H1 (cell line): Measurements from ENCODE around the gene BOLA3. TPM values are rescaled to one million over a fixed set of nuclear protein-coding genes. Genes with fewer than 3 reads are reported as not detected.

ENCODE experiments used
- CTCF ChIA-PET: fragments of 300-600 bp; sonication (Branson Sonifier 250); formaldehyde crosslinking; loops from one replicate; lab custom pipeline; 2021; ENCODE audit not compliant: partially characterized antibody; lab: Charles Lee
- POLR2A ChIA-PET: fragments of 300-600 bp; sonication (Branson Sonifier 250); formaldehyde crosslinking; loops from one replicate; lab custom pipeline; 2021; ENCODE audit warnings: inconsistent platforms; ENCODE audit not compliant: partially characterized antibody; lab: Charles Lee
- DNase-seq, 2 experiments: peaks; one replicate each; pipeline versions ENCODE4 v3.0.0 to v3.0.0-alpha.2; 2010 to 2022; ENCODE audit warnings: low spot score in 2 of 2, low read depth in 1 of 2, mixed read lengths in 1 of 2
- FAIRE-seq: peaks from 2 replicates; lab custom pipeline; 2011; peaks lifted over from hg19 to GRCh38; lab: Jason Lieb, UNC
- H2AFZ ChIP-seq: 2 replicates; pipeline ENCODE4 v1.8.1; 2012; ENCODE audit warnings: low read length, inconsistent platforms
- H2AK5ac ChIP-seq: 2 replicates; pipeline ENCODE4 v1.6.1; 2013; ENCODE audit warnings: low read depth, low read length
- H2BK120ac ChIP-seq: replicated peaks from 2 replicates; pipeline ENCODE3; 2013; ENCODE audit warnings: low read depth, low read length, inconsistent platforms
- H2BK12ac ChIP-seq: 2 replicates; pipeline ENCODE4 v1.6.1; 2013; ENCODE audit warnings: low read depth, low read length
- H2BK15ac ChIP-seq: 2 replicates; pipeline ENCODE4 v1.6.1; 2013; ENCODE audit warnings: low read length
- H2BK20ac ChIP-seq: 2 replicates; pipeline ENCODE4 v1.6.1; 2013; ENCODE audit warnings: low read length
- H2BK5ac ChIP-seq: 2 replicates; pipeline ENCODE4 v1.6.1; 2013; ENCODE audit warnings: low read depth, low read length
- H3K14ac ChIP-seq: 2 replicates; pipeline ENCODE4 v1.6.1; 2013; ENCODE audit warnings: inconsistent platforms; ENCODE audit not compliant: insufficient read length
- H3K18ac ChIP-seq: 2 replicates; pipeline ENCODE4 v1.6.1; 2013; ENCODE audit warnings: low read length; ENCODE audit errors: extremely low read depth
- H3K23ac ChIP-seq: 2 replicates; pipeline ENCODE4 v1.6.1; 2013; ENCODE audit warnings: inconsistent platforms; ENCODE audit not compliant: insufficient read length
- H3K23me2 ChIP-seq: 2 replicates; pipeline ENCODE4 v1.6.1; 2013; ENCODE audit warnings: low read depth, low read length
- H3K27ac ChIP-seq: 2 replicates; pipeline ENCODE4 v1.6.1; 2011; ENCODE audit warnings: low read depth, low read length, inconsistent platforms
- H3K27me3 ChIP-seq, 4 experiments: replicated peaks in 1 of 4; 1 replicate in 1 of 4; 2 replicates in 3 of 4; pipeline versions ENCODE4 v1.6.1 to v1.8.1; 2011 to 2013; ENCODE audit warnings: low read length in 3 of 4, mild to moderate bottlenecking in 3 of 4, inconsistent platforms in 2 of 4, mixed read lengths in 2 of 4, moderate library complexity in 1 of 4; ENCODE audit not compliant: control insufficient read depth in 3 of 4, insufficient read depth in 3 of 4; ENCODE audit errors: extremely low read depth in 1 of 4
- H3K36me3 ChIP-seq, 4 experiments: 2 replicates each; pipeline versions ENCODE4 v1.6.1 to v1.8.1; 2011 to 2013; ENCODE audit warnings: mild to moderate bottlenecking in 4 of 4, low read length in 3 of 4, moderate library complexity in 2 of 4, control low read depth in 1 of 4, inconsistent platforms in 1 of 4; ENCODE audit not compliant: insufficient read depth in 4 of 4, control insufficient read depth in 2 of 4
- H3K4ac ChIP-seq: replicated peaks from 2 replicates; pipeline ENCODE3; 2013; ENCODE audit warnings: low read length, low read depth, mixed read lengths, inconsistent platforms; ENCODE audit not compliant: insufficient read length
- H3K4me1 ChIP-seq, 4 experiments: replicated peaks in 1 of 4; 1 replicate in 1 of 4; 2 replicates in 3 of 4; pipeline versions ENCODE4 v1.6.1 to v1.8.1; 2011 to 2013; ENCODE audit warnings: low read length in 3 of 4, inconsistent platforms in 2 of 4, mixed read lengths in 1 of 4; ENCODE audit not compliant: insufficient read depth in 4 of 4, control insufficient read depth in 3 of 4
- H3K4me2 ChIP-seq, 2 experiments: 2 replicates each; pipeline versions ENCODE4 v1.6.1 to v1.8.1; 2011 to 2013; ENCODE audit warnings: low read depth in 2 of 2, low read length in 2 of 2, control low read depth in 1 of 2, inconsistent platforms in 1 of 2, mild to moderate bottlenecking in 1 of 2; ENCODE audit not compliant: insufficient read depth in 1 of 2
- H3K4me3 ChIP-seq, 4 experiments: fragments of 200-600, 300-600 bp in 1 of 4; sonication (generic), shearing (Covaris generic), sonication (Bioruptor Twin) in 1 of 4; 2 replicates each; pipeline versions ENCODE4 v1.5.1 to v1.8.1; 2011 to 2016; ENCODE audit warnings: low read length in 4 of 4, low read depth in 3 of 4, control low read depth in 2 of 4, inconsistent platforms in 2 of 4, mild to moderate bottlenecking in 2 of 4, mixed read lengths in 1 of 4, moderate library complexity in 1 of 4; ENCODE audit not compliant: insufficient read depth in 2 of 4; ENCODE audit errors: extremely low read depth in 1 of 4
- H3K56ac ChIP-seq: replicated peaks from 2 replicates; pipeline ENCODE3; 2013; ENCODE audit warnings: low read depth, mild to moderate bottlenecking, mixed read lengths, low read length, inconsistent platforms; ENCODE audit not compliant: insufficient read length
- H3K79me1 ChIP-seq: 2 replicates; pipeline ENCODE4 v1.6.1; 2013; ENCODE audit warnings: low read depth, low read length, control low read depth
- H3K79me2 ChIP-seq, 2 experiments: 2 replicates each; pipeline versions ENCODE4 v1.6.1 to v1.8.1; 2012 to 2013; ENCODE audit warnings: low read length in 2 of 2, mild to moderate bottlenecking in 2 of 2, inconsistent platforms in 1 of 2; ENCODE audit not compliant: insufficient read depth in 2 of 2, control insufficient read depth in 1 of 2
- H3K9ac ChIP-seq, 4 experiments: replicated peaks in 1 of 4; 1 replicate in 1 of 4; 2 replicates in 3 of 4; pipeline versions ENCODE4 v1.6.1 to v1.8.1; 2011 to 2013; ENCODE audit warnings: low read depth in 3 of 4, low read length in 3 of 4, control low read depth in 2 of 4, mild to moderate bottlenecking in 2 of 4, moderate library complexity in 2 of 4, inconsistent platforms in 1 of 4; ENCODE audit errors: extremely low read depth in 1 of 4
- H3K9me3 ChIP-seq, 2 experiments: 2 replicates each; pipeline versions ENCODE4 v1.6.1 to v1.8.1; 2012 to 2013; ENCODE audit warnings: mild to moderate bottlenecking in 2 of 2, moderate library complexity in 2 of 2, control low read depth in 1 of 2, inconsistent platforms in 1 of 2, low read depth in 1 of 2, low read length in 1 of 2, mixed read lengths in 1 of 2; ENCODE audit not compliant: insufficient read depth in 2 of 2
- H4K20me1 ChIP-seq, 2 experiments: replicated peaks in 1 of 2; 2 replicates each; pipeline versions ENCODE3 to v1.8.1; 2011 to 2013; ENCODE audit warnings: inconsistent platforms in 2 of 2, low read length in 2 of 2, mild to moderate bottlenecking in 1 of 2; ENCODE audit not compliant: insufficient read depth in 2 of 2, control insufficient read depth in 1 of 2
- H4K5ac ChIP-seq: 2 replicates; pipeline ENCODE4 v1.6.1; 2013; ENCODE audit warnings: low read length, low read depth, mixed read lengths, inconsistent platforms; ENCODE audit not compliant: insufficient read length
- H4K8ac ChIP-seq: 2 replicates; pipeline ENCODE4 v1.8.0; 2013; ENCODE audit warnings: mild to moderate bottlenecking, moderate library complexity, low read length, inconsistent platforms; ENCODE audit not compliant: insufficient read depth; ENCODE audit errors: extremely low read depth
- H4K91ac ChIP-seq: replicated peaks from 2 replicates; pipeline ENCODE3; 2013; ENCODE audit warnings: low read length, mixed read lengths, inconsistent platforms; ENCODE audit not compliant: insufficient read length
- CBX5 ChIP-seq: fragments of 300-800, 300-1000 bp; sonication (generic); IDR thresholded peaks from 2 replicates; pipeline ENCODE4 v1.7.1; 2016; ENCODE audit warnings: antibody characterized with exemption, low read length, low read depth
- EZH2 ChIP-seq: fragments of 200-600 bp; sonication (generic); IDR thresholded peaks from 2 replicates; pipeline ENCODE4 v1.7.1; 2012; ENCODE audit warnings: low read depth, mild to moderate bottlenecking, moderate library complexity, low read length, inconsistent platforms; ENCODE audit not compliant: severe bottlenecking
- FOSL1 ChIP-seq: IDR thresholded peaks from 2 replicates; pipeline ENCODE4 v1.6.1; 2011; ENCODE audit warnings: mild to moderate bottlenecking, low read depth, low read length, moderate library complexity; ENCODE audit not compliant: insufficient read depth
- GTF2F1 ChIP-seq: IDR thresholded peaks from 2 replicates; pipeline ENCODE4 v1.6.1; 2012; ENCODE audit warnings: low read depth, low read length, improper control_type of control experiment, borderline replicate concordance
- KDM4A ChIP-seq: IDR thresholded peaks from one replicate; pipeline ENCODE4 v1.7.1; 2012; ENCODE audit warnings: low read depth, mild to moderate bottlenecking, moderate library complexity, low read length, inconsistent platforms; ENCODE audit not compliant: severe bottlenecking
- MAFK ChIP-seq: IDR thresholded peaks from 2 replicates; pipeline ENCODE4 v1.6.1; 2012; ENCODE audit warnings: low read depth, mild to moderate bottlenecking, improper control_type of control experiment, low read length
- POLR2A ChIP-seq, 2 experiments: IDR thresholded peaks; 1 replicate in 1 of 2; 2 replicates in 1 of 2; pipeline ENCODE4 v1.6.1; 2011; ENCODE audit warnings: low read depth in 2 of 2, low read length in 2 of 2, mild to moderate bottlenecking in 2 of 2; ENCODE audit errors: control extremely low read depth in 1 of 2
- POLR2AphosphoS5 ChIP-seq: IDR thresholded peaks from 2 replicates; pipeline ENCODE4 v1.6.1; 2011; ENCODE audit warnings: low read depth, low read length
- SIN3A ChIP-seq, 2 experiments: IDR thresholded peaks in 1 of 2; conservative IDR thresholded peaks in 1 of 2; 2 replicates each; pipeline ENCODE4 v1.6.1; 2011 to 2012; ENCODE audit warnings: low read length in 2 of 2, improper control_type of control experiment in 1 of 2, low read depth in 1 of 2, mild to moderate bottlenecking in 1 of 2
- SIX5 ChIP-seq: IDR thresholded peaks from 2 replicates; pipeline ENCODE4 v1.6.1; 2011; ENCODE audit warnings: mild to moderate bottlenecking, low read depth, low read length
- SP4 ChIP-seq: IDR thresholded peaks from 2 replicates; pipeline ENCODE4 v1.6.1; 2012; ENCODE audit warnings: low read length, inconsistent platforms
- SRF ChIP-seq: IDR thresholded peaks from 2 replicates; pipeline ENCODE4 v1.6.1; 2011; ENCODE audit warnings: mild to moderate bottlenecking, low read depth, low read length, moderate library complexity
- TAF1 ChIP-seq: IDR thresholded peaks from 2 replicates; pipeline ENCODE4 v1.6.1; 2011; ENCODE audit warnings: mild to moderate bottlenecking, low read depth, low read length
- TAF7 ChIP-seq: optimal IDR thresholded peaks from 2 replicates; pipeline ENCODE3; 2011; ENCODE audit warnings: low read depth, mild to moderate bottlenecking, inconsistent platforms, low read length, moderate library complexity, borderline replicate concordance
- TEAD4 ChIP-seq: IDR thresholded peaks from 2 replicates; pipeline ENCODE4 v1.6.1; 2012; ENCODE audit warnings: low read depth, low read length, inconsistent platforms, mixed read lengths
- WGBS, 2 experiments: shearing (Covaris generic) in 1 of 2; methylation state at CpG; one replicate each; pipeline versions ENCODE4 v1.1.6 to v1.1.7; 2013 to 2015; ENCODE audit warnings: low lambda C conversion rate in 2 of 2, mixed read lengths in 2 of 2, inconsistent platforms in 1 of 2, low coverage in 1 of 2, missing lambda C conversion rate in 1 of 2; ENCODE audit not compliant: insufficient replicate concordance in 2 of 2, insufficient coverage in 1 of 2, insufficient read length in 1 of 2; ENCODE audit errors: extremely low coverage in 1 of 2, missing lambda C conversion rate in 1 of 2; 5-methylcytosine and 5-hydroxymethylcytosine counted together
- polyA plus RNA-seq, 7 experiments: library from polyadenylated mRNA; depleted of rRNA in 3 of 7; stranded (reverse) in 5 of 7; unstranded in 2 of 7; fragments of >200 nt in 5 of 7; fragments of 200-250 nt in 2 of 7; gene quantifications; 1 replicate in 5 of 7; 2 replicates in 1 of 7; 4 replicates in 1 of 7; pipeline versions ENCODE4 v1.2.1 to v1.2.3, GENCODE V29; 2011 to 2013; ENCODE audit warnings: missing spikeins in 2 of 7, mixed read lengths in 2 of 7
- total RNA-seq: library from RNA; stranded (reverse); fragmentation: NEBNext Ultra II Directional; extraction: Animal tissue kit (Norgen Biotek cat#: 25700); gene quantifications from 2 replicates; pipeline ENCODE4 v1.2.1, GENCODE V29; 2021

BOLA3 gene
- total and polyA plus RNA-seq, 2 of the 8 experiments (the other 6 are each of a cell fraction or from before 2014, with no cell fraction given), result 46.1 to 67.3 TPM

- Histone ChIP-seq H3K79me1 (0 out of 2 replicates have a peak, but pooled peaks cover 2% of the 10 kb centered on the region), H4K8ac (no peak overlapping the region), H3K4me3 (no peak overlapping the region), H3K4me1 (peaks cover 0 to 5% (median 2%) of the 10 kb centered on the region in 4 experiments; a peak in 3 of 7 replicates), H2BK120ac (no peak overlapping the region), H3K23me2 (no peaks in the 10 kb centered on the region; the same call in 1 of the 2 replicates), H3K4me2 (peak overlapping the region in 1 of 2 experiments; percentile 36; a peak in 2 of 4 replicates), H2BK20ac (no peak overlapping the region), H3K36me3 (no peaks in the 10 kb centered on the region; a peak in 2 of 8 replicates), H3K18ac (no peak overlapping the region; the same call in 1 of the 2 replicates), H3K23ac (no peak overlapping the region), H3K56ac (no peak overlapping the region), H2AK5ac (no peak overlapping the region), H3K9ac (no peak overlapping the region), H3K79me2 (peaks cover 5 to 15% of the 10 kb centered on the region in 2 experiments), H3K27me3 (no peaks in the 10 kb centered on the region), H2BK5ac (no peak overlapping the region), H3K27ac (no peak overlapping the region), H3K4ac (no peak overlapping the region), H3K9me3 (no peaks in the 10 kb centered on the region), H2AFZ (peak overlapping the region; percentile 47; the same call in 1 of the 2 replicates), H3K14ac (no peak overlapping the region), H4K91ac (no peak overlapping the region), H2BK15ac (no peak overlapping the region), H4K20me1 (peaks cover 0 to 3% of the 10 kb centered on the region in 2 experiments), H4K5ac (no peak overlapping the region), H2BK12ac (no peak overlapping the region)
- ChIA-PET CTCF (interaction anchor here (0.5 to 1.6 kb wide), 4 partner anchors 18 to 53 kb away, joined by 3 to 8 read pairs (median 4); no protein-coding TSS in a partner anchor), POLR2A (interaction anchor here (0.6 to 72.1 kb wide), 3 partner anchors 4 to 276 kb away, joined by 3 to 2699 read pairs (median 2699); partner anchors contain the start of genes BOLA3, MOB1A and MTHFD2)
- FAIRE-seq (no peak), DNase-seq (no peak)
- WGBS, 2 experiments, result 61% methylated on average over 7 of the region's 7 CpGs; no CpG with 5 or more reads in 1 of the 2 experiments
- no peak for TF ChIP-seq TEAD4
- no peak for TF ChIP-seq SIN3A (conservative IDR thresholded peaks at IDR 0.05 in 1 of 2, IDR thresholded peaks at IDR 0.05 in 1 of 2; ENCODE audit: low read depth in 1 of 2, low read length in 2 of 2)
- TF ChIP-seq FOSL1, result no peak
- TF ChIP-seq MAFK, result no peak
- TF ChIP-seq GTF2F1, result no peak
- no peak for TF ChIP-seq TAF7
- TF ChIP-seq KDM4A, result no peak
- TF ChIP-seq EZH2, result no peak
- TF ChIP-seq TAF1, result no peak
- no peak for TF ChIP-seq SRF
- no peak for TF ChIP-seq CBX5
- no peak for TF ChIP-seq POLR2A (IDR thresholded peaks at IDR 0.05; ENCODE audit: control extremely low read depth in 1 of 2, low read depth in 2 of 2, low read length in 2 of 2)
- TF ChIP-seq POLR2AphosphoS5, result no peak
- no peak for TF ChIP-seq SP4
- TF ChIP-seq SIX5, result no peak
Measured at GRCh38 chr2:74181739-74182138, 34.0 kb upstream of the BOLA3 start.
